PC-9 (cell line): ENCODE measurements around the gene HAO2.

Experiments
- CTCF ChIP-seq: fragments of 200-600 bp; sonication (generic); conservative IDR thresholded peaks from 2 replicates; pipeline ENCODE4 v1.6.1; 2017; ENCODE audit warnings: mixed run types, antibody characterized with exemption, mild to moderate bottlenecking, moderate library complexity
- EZH2 ChIP-seq: fragments of 200-600 bp; sonication (generic); IDR thresholded peaks from 2 replicates; pipeline ENCODE4 v1.8.0; 2017; ENCODE audit warnings: antibody characterized with exemption, low read depth

- TF ChIP-seq CTCF (no peak), EZH2 (no peak)
Measured at GRCh38 chr1:119361205-119361604, 7.4 kb upstream of the HAO2 start.
